ENCODE results near the gene DGKG. TPM values are rescaled to one million over a fixed set of nuclear protein-coding genes. Genes with fewer than 3 reads are reported as not detected.

The DGKG gene
- total RNA-seq, 1 experiment from 2014 or later = 26.1 TPM

DNA sequence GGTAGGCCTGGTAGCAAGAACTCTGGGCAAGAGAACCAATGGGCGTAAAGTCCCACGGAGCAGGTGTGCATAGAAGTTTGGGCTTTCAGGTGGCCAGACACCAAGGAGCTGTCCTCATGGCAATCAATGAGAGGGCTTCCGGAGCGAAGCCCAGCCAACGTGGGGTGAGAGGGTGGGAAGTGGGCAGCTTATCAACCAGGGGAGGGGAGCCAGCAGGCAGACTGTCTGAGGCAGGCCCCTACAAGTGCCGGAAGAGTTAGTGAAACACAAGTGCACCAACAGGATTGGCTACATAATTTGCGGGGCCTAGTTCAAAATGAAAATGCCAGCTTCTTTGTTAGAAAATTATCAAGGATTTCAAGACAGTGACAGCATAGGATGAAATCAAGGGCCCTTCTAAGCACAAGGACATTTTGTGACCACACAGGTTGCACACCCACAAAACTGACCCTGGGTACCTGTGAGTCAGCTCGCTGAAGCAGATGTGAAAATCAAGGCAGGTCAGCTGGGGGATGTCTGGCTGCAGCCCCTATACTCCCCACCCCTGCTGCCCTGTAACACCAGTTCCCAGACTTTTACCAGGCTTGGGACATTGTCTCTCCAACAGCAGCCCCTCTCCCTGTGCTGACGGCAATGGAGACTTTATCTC is 151.1 kb downstream of the DGKG start:
- DNase-seq (ENCODE audit: low spot score) = no peak

DNA sequence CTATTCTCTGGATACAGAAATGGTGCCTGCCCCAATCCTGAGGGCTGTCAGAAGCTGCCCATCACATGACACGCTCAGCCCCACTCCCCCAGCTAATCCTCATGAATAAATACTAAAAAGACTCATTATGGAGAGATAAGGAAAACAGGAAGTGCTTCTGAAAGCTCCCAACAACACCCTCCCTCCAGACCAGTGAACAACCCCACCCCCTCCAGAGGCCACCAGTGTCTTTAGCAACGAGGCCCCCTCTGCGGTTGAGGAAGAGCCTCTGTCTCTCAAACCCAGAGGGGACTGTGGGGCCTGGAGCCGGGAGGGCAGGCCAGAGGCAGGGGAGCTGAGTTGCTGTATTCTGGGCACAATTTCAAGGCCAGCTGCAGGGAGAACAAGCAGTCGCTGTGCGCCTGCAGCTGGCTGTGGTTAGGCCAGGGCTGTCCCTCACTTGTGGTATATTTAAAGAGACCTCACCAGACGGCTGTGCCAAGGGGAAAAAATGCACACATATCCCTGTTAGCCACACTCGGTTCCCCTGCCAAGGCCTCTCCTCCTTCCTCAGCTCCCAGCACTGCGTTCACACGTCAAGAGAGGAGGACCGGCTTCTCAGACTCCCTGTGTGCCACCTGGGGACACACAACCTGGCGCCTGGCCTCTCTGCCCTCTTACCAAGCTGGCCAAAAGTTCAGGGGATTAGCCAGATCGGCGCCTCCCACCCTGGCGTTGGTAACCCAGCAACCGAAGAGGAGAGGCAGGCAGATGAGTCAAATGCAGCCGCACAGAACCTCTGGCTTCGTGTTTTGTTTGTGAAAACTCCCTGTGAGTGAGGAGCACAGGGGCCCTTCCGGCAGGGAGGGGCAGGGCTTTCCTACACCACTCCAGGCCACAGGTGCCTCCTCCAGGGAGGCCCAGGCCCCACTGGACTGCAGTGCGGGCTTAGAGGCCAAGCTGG is 152.0 kb downstream of the DGKG start:
- DNase-seq (ENCODE audit: low spot score) = peak; percentile 97

DNA sequence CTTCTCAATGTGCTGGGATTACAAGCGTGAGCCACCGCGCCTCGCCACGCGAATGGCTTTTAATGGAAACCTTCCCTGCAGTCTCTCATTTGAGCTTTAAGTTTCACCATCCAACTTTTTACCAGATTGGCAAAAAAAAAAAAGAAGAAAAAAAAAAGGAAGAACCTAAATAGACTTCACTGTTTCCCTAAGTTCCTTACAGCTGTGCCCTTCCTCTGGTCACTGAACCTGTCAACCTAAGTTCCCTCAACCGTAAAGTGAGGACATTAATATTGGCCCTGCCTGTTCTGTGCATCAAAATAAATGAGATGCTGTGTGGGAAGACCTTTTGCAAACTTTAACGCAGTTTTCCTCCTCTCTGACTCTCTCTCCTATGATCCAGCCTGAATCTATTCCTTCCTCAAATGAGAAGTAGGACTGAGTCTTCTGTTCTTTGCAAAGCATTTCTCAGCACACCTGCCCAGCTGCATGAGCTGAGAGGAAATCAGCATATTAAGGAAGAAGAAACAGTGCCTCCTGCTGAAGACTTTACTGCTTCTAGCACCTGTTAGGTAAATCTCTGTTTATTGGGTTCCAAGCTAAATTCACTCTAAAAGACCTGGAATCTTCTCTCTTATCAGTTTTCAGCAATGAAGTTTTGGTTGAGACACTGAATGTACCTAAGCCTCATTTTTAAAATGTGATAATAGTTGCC is 153.6 kb downstream of the DGKG start:
- no peak for DNase-seq (ENCODE audit: low spot score)

DNA sequence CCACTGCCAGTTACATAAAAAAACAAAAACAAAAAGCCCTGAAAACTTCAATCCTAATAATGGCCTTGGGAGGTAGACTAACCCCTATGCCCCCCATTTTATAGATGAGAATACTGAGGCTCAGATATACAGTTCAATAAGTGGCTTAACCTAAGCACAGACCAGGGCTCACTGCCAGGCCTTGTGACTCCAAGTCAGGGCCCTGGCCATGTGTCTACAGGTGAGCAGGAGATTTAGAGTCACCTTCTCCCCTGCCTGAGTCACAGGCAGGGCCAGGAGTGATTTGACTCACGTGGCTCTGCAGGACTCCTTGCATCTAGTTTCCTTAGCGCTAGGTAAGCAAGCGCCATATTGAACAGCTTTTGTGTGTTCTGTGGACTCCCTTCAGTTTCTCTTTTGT is 154.5 kb downstream of the DGKG start:
- DNase-seq (ENCODE audit: low spot score) = no peak

DNA sequence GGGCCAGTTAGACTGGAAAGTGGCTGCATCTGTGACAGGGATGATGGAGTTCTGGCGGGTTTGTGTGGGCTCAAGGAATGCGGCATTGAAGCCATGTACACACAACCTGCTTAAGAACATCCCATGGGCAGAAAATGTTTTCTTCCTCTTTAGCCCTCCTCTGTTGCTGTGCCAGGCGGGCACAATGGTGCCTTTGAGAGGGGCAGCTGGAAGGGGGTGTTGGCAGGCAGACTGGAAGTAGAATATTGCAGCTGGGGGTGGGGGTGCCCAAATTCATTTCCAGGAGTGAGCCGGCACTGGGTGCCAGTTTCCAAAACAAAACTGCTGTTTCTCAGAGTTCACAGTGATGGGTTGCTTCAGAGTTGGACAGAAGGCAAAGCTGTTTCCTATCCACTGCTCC is 161.3 kb downstream of the DGKG start:
- DNase-seq (ENCODE audit: low spot score) = no peak

DNA sequence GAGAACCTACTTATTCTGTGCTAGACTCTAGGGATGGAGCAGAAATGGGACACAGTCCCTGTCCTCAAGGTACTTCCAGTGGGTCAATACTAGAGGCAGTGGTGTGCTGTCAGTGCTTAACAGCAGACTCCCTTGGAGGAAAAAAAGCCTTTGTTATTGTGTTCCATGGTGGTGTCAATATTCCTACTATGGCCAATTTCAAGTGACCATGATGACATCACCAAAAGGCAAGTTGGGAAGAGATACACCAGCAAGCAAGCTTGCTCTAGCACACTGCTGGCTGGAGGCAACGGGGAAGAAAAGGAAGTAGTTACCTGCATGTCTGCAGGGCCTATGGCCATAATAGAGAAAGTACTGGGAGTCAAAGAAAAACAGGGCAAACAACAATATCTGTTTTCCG is 163.6 kb downstream of the DGKG start:
- no peak for DNase-seq (ENCODE audit: low spot score)

DNA sequence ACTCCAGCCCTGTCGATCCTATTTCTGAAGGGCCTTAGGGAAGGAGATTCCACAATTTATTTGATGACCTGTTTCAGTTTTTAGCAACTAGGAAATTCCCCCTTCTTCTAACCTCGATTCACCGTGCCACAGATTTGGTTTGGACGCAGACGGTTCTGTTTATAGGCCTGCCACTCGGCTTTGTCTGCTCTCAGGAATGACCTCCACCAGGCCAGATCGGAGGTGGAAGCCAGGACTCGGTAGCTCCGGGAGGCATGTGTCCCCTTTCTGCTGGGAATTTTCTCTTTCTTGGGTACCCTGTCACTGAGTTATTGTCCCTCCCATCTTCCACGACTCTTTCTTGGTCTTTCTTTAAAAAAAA is 167.6 kb downstream of the DGKG start:
- DNase-seq (ENCODE audit: low spot score) = no peak

DNA sequence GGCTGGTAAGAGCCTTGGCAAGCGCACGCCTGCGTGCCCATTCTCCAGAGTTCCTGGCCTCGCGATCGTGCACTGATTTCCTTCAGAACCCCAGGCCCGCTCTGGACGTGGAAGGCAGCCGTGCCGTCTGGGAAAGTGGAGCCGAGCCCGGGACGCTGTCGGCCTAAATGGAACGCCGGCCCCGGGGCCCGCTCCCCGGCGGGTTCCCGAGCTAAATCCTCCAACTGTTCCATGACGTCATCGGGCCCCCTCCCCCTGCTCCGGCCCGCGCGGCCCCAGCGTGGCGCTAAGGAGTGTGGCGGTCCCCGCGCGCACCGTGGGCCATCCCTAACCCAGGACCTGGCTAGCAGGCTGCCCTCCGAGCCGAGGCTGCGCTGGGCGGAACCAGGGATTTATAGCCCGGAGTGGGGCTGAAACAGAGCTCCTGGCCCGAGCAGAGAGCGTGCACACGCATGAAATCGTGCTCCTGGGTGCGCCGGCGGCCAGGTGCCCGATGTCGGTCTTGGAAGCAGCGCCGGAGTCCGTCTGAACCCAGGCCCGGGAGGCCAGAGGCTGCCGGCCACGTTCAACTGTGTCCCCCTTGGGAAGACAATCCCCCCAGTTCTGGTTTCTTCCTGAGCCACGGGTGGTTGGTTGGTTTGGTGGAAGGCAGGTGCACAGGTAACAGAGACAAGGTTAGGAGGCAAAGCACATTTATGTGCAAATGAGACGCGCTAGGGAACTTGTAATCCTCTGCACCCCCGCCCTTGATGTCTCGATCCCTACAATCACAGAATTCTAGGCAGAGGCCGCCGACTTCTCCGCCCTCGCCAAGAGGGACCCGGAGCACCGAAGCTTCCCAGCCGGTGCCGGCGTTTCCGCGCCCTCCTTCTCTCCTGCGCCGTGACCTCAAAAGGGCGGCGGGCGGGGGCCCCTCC is 168.2 kb downstream of the DGKG start:
- no peak for DNase-seq (ENCODE audit: low spot score)

DNA sequence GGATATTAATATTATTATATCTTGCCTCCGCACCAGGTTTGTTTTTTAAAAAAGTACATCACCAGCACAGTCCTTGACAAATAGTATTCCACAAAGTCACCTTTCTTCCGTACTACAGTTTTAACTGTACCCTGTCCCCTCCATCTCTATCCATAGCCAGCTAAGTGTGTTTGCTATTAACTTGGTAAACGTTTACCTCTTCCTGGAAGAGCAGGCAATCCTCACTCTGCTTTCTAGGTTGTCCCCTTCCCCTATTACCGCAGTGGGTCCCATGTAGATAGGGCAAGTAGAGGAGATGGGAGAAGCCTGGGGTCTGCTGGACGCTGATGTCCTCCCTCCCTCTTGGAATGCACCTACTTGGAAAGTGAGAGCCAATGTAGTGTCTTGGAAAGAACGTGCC is 169.2 kb downstream of the DGKG start:
- DNase-seq (ENCODE audit: low spot score) = no peak

DNA sequence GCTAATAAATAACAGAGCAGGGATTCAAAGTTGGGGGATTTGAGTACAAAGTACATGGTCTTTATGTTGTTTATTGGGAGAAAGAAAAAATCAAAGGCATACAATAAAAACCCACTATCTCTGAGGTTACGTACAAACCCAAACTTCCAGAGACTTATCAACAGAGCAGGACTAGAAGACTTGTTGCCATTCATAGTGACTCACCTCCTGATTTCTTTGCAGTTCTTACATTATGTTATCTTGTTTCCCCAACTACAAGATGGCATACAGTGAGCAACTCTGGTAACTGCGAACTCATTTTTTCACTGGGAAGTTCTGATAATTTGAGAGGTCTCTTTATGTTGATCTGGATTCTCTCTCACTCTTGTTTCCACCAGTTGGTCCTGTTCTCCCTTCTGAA is 172.5 kb downstream of the DGKG start:
- DNase-seq (ENCODE audit: low spot score) = no peak

DNA sequence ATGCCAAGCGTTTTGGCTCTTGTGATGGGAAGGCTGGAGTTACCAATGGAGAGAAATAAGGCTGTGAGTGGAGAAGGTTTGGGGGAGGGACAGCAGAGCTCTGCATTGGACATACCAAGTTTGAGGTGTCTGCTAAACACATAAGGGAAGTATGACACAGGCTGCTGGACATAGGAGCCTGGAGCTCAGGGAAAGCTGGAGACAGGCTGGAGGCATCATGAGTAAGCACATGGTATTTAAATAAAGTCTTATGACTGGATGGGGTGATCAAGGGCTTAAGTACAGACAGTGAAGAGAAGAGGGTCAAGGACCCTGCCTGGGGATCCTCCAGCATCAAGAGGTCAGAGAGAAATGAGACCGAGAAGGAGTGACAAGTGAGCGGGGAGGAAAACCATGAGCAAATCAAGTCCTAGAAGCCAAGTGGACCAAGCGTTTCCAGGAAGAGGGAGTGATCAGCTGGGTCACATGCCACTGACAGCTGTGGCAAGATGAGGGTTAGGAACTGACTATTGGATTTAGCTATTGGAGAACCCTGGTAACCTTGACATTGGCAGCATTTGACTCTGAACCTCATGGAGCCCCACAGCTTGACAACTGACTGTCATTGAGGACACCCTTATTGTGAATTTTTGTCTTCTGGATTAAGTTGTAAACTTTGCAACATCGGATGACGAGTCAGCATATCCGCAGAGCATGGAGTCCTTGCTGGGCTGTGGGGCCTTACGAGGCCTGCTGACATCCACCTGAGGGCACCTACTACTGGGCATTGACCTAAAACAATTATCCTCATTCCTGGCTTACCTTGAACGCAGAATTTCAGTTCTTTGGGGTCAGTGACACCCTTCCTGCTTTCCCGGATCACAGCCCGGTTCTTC is 174.4 kb downstream of the DGKG start:
- DNase-seq (ENCODE audit: low spot score) = no peak

DNA sequence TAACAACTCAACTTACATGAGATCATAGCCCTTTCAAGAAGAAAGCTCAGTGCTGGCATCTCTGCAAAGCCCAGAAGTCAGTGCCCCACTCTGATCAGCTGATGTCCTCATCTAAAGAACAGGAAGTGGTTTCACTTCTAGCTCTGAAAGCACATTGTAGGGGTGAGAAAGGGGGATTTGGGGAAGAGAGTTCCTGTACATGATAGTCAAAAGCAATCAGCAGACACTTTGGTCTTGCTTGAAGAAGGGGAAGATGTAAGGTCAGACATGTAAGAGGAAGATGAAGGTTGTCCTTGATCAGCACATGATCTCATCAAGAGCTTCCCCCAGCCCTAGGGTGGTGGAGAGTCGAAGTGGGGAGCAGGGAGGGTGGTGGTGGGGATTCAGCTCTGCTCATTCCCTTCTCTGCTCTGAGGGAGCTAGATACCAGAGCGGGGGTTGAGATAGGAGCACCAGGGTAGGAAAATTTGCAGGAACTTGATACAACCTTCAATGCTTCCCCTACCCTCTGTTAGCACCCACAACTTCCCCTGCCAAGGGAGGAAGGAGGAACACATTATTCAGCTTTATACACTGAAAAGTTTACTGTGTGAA is 176.7 kb downstream of the DGKG start:
- no peak for DNase-seq (ENCODE audit: low spot score)

DNA sequence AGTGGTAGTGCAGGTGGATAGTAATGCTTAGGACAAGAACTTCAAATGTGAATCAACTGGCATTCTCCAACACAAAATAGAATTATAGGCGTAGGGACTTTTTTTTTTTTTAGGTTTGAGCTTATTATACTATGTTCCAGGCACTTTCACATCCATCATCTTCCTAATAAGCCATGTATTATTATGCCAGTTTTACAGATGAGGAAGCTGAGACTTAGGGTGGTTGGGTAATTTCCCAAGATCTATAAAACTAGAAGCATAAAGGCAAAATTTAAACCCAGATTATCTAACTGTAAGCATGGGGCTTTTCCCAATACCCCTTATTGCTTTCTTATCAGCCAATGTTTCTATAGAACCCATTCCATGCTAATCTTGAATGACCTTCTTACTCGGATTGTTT is 178.0 kb downstream of the DGKG start:
- DNase-seq (ENCODE audit: low spot score) = no peak

DNA sequence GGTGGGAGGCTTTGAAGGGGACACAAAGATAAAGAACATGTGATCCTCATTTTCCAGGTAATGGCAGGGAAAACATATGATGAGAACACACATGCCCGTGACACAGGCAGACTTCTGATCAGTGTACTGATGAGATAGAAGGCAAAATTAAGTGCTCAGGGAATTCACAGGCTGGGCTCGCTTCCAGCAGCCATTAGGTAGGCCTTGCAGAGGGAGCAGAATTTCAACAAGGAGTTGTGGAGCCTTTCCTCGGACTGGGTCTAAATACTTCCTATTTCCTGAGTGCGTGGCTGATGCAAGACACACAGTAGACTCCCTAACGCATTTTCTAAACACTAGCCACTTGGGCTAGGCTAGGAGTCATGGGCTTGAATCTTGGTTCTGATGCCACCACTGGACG is 179.2 kb downstream of the DGKG start:
- no peak for DNase-seq (ENCODE audit: low spot score)

DNA sequence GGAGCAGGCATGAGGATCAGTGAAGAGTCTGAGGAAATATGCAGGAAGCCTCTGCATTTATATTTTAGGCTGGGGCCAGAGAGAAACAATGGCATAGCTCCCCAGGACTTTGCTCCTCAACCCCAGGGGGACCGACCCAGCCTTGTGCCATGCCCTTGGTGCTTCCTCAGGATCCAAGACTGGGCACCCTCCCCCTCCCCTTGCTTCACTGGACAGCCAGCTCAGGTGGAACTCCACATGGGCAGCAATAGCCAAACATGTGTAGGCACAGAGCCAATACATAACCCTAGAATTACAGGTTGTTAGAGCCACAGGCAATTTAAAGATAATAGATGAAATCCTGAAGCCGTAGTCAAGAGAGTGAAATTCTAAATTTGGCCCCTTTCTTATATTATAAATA is 180.1 kb downstream of the DGKG start:
- DNase-seq (ENCODE audit: low spot score) = no peak

DNA sequence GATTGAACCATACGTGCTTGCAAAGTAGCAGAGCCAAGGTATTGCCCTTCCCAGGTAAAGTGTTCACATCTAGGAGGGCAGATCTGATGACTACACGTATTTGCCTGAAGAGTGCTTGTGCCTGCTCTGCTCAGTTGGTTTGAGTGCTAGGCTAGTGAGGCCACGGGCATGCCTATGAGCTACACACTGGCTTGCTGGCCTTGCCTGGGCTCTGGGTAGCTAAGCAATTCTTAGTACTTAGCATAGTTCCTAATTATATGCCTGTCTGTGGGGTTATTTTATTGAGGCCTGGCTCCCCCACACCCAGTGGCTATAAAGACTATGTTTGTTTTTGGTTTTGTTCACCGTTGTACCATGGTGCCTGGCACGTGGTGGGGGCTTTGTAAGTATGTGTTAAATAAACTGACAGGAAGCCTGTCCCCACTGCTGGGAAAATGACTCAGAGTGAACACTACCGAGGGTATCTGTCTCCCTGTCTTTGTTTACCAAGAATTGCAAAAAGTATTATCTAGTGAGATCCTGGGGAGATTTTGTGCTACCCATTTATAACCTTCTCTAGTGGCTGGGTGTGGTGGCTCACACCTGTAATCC is 181.0 kb downstream of the DGKG start:
- DNase-seq (ENCODE audit: low spot score) = no peak

DNA sequence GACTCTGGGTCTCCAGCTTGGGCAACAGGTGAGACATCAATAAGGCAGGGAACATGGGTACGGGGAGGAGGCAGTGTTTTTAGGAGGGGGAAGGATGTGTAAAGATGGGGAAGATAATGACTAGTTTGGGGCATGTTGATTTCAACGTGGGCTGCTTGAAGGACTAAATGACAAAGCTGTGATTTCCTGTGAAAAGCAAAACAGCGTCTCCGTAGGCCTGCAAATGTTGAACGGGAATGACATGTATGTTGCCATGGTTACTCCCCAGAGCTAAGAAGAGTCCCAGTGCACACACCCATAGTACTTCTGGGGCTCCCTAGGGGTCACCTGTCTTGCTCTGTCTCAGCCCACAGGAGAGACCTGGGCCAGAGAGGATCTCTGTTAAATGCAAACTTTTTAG is 181.9 kb downstream of the DGKG start:
- no peak for DNase-seq (ENCODE audit: low spot score)

DNA sequence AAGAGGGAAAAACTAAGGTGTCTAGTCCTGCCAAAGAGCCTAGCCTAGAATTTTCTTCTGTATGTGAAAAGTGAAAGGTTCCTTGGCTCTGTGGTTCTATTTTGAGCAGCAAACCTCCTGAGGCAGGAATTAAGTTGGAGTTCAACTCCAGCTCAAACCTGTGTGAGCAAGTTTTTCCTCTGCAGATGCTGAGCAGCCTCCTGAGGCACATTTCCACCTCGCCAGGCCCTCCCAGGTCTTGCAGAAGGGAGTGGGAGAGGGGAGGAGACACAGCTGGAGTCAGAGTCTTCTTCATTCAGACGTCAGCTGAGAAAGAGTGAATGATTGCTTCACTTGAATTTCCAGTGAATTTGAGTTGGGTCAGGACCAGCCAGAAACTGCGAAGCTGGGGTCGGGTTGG is 183.6 kb downstream of the DGKG start:
- no peak for DNase-seq (ENCODE audit: low spot score)

DNA sequence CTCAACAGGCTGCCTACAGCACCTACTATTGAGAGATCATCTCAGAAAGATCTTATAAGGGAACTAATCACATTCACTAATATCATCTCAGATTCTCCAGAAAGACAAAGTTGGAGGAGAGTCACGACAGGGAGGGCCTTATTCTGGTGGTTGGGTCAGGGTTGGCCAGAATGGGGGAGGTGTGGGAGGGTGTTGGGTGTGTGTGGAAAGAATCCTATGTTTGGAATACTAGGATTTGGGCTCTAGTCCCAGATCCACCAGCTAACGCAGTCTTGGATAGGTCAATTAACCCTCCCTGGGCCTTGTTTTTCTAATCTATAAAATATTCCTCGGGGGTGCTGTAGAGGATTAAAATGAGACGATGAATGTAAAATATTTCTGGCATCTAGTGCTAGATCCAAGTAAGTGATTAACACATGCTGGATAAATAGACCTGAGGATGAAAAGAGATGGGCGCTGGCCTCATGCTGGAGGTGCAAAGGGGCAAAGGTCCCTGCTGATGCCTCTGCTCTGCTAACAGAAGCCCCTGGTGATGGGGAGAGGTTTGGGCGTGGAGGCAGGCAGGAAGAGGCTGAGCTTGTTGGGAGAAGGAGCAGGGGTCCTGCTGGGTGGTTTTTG is 185.6 kb downstream of the DGKG start:
- no peak for DNase-seq (ENCODE audit: low spot score)

All from H4 (cell line).